Activated CD4-positive, alpha-beta T cell treated with anti-CD3 and anti-CD28 coated beads for 24 hours (primary cell): ENCODE measurements around the gene HOTAIR.

Experiments
- DNase-seq, 2 donors: peaks; one replicate each; pipeline ENCODE4 v3.0.0-alpha.2; 2020; ENCODE audit warnings: low read depth in 2 of 2

HOTAIR gene

DNA sequence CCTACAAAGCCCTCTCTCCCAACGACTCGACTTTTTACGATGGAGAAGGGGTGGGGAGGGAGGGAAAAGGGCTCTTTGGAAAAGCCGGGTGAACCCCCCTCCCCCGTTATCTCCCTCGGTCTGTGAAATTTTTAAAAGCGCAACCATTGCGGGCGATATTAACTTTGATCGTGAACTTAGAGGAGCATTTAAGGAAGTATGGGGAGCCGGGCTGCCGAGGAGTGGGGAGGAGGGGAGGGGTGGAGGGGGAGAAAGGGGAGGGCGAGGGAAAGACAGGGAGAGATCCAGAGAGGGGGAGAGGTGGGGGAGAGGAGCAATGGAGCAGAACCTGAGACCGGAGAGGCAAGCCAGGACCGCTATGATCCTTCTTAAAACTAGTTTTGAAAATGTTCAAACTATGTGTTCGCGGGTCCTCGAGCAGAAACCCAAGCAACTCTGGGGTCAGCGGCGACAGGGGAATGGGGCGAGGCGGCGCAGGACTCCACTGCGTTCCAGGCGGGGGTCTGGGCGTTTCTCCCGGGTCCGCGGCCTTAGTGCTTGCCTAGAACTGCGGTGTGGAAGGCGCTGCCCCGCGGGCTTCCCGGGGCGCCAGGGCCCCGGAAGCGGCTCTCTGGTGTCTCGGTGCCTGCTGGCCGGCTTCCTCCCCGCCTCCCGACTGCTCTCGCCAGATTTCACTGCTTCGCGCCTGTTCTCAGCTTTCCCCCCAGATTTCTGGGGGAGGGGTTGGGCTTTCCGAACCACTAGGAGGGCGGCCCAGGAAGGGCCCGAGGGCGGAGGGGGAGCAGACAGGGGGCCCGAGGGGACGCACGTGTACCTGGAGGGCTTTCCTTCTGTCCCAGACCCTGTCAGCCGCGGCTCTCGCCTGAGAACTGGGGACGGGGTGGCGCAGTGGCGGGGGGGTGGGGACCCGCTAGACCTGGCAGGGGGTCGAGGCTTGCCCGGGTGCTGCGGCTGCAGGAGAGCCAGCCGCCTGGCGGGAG is at the start of gene HOTAIR:
Gene HOTAIR, minus strand, starts transcription at position 871 of the 980 bp plus-strand sequence.
- DNase-seq, result no peak

DNA sequence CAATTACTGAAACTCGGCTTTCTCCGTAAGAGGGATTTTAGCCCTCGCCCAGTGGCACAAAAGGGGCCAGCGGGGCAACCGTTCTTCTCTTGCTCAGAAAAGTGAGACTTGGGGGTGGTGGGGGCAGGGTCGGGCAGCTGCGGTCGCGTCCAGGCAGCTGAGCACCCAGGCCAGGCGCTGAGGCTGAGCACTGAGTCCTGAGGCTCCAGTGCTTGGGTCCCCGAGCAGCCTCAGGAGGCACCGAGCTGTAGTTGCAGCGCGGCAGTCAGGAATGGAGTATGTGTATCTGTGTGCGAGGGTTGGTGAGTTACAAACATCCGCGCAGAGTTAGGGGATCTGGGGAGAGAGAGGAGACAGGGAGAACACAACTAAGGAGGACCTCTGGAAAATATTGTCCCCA is 49.4 kb upstream of the HOTAIR start:
- DNase-seq, result no peak

GRCh38 chr12:54022960-54023884 is 48.5 kb upstream of the HOTAIR start:
- no peak for DNase-seq

GRCh38 chr12:54021432-54022013 is 46.8 kb upstream of the HOTAIR start:
- DNase-seq, result no peak

DNA sequence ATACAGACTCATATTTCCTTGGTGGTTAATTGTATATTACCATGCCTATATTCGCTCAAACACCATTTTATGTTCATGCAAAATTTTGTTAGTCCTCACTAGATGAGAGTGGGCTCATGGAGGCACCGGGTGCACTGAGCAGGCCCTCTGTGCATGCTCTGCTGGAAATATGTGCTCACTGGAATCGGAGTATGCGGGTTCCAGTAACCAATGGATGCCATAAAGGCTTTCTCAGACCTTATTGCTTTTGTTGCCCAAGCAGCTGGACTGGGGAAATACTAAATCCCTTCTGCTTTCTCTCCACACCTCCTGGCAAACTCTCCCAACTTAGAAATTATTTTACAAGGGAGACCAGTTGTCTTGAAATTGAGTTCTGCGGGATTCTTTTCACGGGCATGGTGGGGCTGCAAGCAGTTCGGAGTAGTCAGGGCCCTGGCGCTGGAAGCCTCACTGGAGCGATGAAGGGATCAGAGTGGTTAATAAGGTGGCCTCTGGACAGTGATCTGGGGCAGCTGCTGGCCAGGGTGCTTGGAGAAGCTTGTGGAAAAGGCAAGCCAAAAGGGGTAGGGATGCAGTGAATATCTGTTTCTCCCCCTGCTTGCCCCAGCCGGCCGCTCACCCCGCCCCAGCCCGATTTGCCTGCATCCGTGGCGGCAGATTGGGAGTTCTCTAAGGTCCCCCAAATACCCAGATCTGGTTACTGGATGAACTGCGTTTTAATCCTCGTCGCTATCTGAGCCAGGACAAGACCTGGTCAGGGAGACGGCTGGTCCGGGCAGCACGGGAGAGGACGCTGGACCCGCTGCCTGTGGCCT is 46.0 kb upstream of the HOTAIR start:
- DNase-seq, result no peak

DNA sequence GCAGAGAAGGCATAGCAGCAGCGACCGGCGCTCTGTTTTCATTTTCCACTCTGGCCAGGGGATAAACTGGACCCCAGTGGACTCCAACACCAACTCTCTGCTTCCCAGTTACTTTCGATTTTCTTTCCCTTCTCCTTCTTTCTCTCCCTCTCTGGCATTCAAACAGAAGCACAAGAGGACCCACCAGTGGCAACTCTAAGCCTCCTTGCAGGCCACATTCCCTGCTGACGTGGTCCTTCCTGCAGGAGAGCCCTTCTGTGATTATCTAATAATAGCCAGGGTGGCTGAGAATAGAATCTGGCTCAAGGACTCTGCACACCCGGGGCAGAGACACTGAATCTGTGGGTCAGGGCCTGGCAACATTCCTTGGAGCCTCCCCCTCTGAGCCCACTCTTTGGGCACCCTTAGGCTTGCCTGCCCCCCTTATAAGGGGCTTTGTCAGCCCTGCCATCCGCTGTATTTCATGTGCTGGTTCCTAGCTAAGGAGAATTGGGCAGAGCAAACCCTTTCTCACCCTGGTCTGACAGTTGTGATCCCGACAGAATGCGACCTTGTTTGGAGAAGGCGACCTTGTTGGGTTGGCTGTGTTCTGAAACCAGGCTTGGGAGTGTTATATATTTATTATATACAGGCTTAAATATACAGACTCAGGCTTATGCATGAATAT is 45.3 kb upstream of the HOTAIR start:
- no peak for DNase-seq

GRCh38 chr12:54019091-54019811 is 44.5 kb upstream of the HOTAIR start:
- no peak for DNase-seq

- DNase-seq, result no peak
Measured at GRCh38 chr12:54018468-54018984, 43.8 kb upstream of the HOTAIR start.

DNA sequence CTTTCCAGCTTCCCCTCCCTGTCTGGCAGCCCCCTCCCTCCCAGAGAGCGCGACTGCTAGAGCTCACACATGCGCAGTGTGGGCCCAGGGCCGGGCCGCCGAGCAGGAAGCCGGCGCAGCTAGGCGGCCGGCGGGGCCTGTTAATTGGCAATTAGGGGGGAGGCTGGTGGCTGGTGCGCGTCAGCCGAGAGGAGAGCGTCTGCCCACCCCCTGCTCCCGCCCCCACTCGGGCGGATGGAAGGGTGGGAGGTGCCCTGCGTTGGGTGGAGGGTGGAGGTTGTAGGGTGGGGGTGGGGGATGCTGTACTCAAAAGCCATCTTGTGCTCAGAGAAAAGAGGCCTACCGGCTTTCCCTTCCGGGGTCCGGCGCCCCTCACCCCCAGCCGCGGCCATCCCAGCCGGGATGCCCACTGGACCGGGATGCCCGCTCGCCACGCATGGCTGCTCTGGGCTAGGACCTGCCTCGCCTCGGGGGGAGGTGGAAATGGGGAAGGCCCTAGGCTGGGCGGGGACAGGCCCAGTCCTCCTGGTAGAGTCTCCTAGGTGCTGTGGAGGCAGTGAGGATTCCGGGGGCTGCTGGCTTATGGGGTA is 43.2 kb upstream of the HOTAIR start:
- DNase-seq, result peak; percentile 36 to 47

DNA sequence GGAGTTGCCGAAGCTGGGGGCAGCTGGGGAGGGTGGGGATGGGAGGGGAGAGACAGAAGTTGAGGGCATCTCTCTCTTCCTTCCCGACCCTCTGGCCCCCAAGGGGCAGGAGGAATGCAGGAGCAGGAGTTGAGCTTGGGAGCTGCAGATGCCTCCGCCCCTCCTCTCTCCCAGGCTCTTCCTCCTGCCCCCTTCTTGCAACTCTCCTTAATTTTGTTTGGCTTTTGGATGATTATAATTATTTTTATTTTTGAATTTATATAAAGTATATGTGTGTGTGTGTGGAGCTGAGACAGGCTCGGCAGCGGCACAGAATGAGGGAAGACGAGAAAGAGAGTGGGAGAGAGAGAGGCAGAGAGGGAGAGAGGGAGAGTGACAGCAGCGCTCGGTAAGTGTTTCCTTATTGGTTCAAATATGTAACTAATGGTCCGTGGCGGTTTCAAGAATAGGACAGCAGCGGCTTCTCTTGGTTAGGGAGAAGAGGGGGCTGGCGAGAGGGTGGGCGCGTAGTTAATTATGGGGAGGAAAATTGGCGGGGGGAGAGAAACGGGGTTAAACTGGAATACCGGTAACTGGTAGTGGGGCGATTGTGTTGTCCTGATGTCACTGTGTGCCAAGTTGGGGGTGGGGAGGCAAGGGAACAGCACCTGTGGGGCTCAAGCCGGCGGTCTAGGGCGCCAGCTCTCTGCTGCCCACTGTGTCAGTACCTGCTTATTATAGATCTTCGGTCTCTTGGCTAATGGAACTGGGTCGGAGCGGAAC is 42.5 kb upstream of the HOTAIR start:
- DNase-seq, result no peak

DNA sequence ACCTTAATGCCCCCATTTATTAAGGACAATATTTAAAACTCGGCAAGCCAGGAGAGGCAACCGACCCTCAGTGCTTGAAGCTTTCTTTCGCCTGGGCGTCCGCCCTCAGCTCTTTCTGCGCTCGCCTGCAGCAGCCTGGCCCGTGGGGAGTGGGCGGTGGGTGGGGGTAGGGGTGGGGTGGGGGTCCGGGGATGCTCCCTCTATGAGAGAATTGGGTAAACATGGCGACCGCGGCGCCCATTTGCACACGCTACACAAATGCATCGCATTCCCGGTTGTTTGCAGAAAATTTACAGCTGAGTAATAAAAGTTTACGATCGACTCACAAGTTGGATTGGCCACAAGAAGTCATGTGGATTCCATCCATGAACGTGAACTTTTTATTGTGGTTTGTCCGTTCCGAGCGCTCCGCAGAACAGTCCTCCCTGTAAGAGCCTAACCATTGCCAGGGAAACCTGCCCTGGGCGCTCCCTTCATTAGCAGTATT is 41.8 kb upstream of the HOTAIR start:
- no peak for DNase-seq

DNA sequence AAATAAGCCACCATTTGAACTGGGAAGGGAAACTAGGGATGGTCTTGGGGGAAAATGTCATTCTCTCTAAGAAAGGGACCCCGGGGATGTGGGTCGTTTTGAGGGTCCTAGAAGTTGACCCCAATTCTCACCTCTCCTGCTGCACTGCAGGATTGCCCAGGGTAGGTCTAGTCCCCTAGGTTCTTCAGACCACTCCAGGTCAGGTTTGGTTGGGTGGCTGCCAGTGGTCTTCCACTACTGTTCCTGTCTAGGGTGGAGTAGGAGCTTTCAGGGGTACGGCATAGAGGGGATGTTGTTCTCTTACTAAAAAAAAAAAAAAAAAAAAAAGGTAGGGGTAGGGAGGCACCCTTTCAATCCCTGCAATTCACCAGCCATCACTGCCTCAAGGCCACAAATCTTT is 41.3 kb upstream of the HOTAIR start:
- no peak for DNase-seq

DNA sequence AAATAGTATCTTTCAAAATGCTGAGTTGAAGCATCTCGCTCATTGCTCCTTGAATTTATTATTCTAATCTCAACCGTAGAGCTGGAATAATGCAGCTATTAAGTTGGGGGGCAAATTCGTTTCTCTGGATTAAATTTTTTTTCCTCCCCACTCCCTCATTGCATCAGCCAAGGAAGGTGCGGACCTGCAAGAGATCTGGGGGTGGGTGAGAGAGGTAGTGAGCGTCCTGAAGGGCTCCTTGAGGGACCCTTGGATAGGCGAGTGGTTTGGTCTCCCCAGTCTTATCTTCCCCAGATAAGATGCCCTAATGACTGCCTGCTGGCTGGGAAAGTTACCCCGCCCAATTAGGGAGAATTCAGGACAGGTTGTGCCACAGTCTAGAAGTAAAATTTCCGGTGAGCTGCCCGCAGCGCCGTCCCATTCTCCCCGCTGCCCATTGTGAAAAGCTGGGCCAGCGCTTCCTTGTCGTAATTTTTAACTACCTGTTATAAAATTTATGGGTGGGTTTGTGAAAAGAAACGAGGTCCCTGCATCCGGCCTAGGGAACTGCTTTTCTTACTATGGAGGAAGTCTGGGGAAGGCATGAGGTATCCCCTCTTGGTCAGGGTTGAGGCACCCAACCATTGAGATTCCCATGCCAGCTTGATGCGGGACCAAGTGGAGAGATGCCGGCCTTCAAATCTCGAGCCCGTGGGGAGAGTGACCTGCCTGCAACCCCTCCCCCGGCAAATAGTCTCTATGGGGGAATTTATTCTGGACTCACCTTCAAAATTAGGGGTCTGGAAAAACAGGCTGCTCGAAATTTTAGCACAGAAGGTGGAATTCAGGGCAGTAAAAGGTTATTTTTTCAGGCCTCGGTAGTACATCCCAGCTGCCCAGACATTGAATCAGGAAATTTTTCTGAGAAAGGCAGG is 40.5 kb upstream of the HOTAIR start:
- no peak for DNase-seq

GRCh38 chr12:54014377-54015017 is 39.7 kb upstream of the HOTAIR start:
- no peak for DNase-seq

DNA sequence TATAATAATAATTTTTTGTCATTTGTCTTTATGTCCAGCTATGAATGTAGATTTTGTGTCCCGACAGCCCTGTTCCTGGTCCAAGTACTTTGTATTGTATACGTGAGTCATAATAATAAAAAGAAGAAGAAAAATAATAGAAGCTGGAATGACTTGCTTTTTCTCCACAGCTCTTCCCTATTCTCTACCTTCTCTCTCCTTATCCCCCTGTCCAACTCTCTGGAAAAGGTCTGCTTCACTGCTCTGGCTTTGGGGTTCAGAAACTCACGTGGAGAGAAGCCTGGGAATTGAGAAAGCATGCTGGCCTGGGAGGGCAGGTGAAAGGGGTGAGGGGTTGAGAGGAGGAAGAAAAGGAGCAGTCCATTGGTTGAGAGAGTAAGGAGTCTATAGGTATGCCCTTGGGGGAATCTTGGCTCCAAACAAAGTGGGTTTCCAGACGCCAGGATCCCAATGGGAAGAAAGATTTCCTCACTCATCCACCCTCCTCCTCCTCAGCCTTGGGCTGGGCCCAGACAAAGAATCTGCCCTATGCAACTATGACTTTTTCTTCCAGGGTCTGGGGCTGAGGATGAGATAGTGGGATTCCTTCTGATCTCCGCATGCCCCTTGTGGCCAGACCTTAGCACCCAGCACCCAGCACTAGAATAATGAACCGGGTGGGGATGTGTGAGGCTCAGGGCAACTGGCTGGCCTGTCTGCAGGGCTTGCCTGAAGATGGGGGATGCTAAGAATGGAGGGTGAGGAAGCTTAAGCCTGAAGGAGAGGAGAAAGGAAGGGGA is 38.1 kb upstream of the HOTAIR start:
- no peak for DNase-seq
